Thyroid gland (tissue), 4 donors: ENCODE results near the gene REPIN1. TPM values are rescaled to one million over a fixed set of nuclear protein-coding genes. Genes with fewer than 3 reads are reported as not detected.

Experiments
- DNase-seq, 2 donors: peaks; one replicate each; pipeline ENCODE4 v3.0.0-alpha.2; 2019
- H3K27ac ChIP-seq, 3 donors: fragments of 200-600 bp; sonication (generic); 1 replicate in 2 of 3; 2 replicates in 1 of 3; pipeline ENCODE4 v1.5.1; 2016 to 2019; ENCODE audit warnings: mild to moderate bottlenecking in 1 of 3, moderate library complexity in 1 of 3
- H3K27me3 ChIP-seq: fragments of 200-600 bp; sonication (generic); one replicate; pipeline ENCODE4 v1.5.1; 2019
- H3K36me3 ChIP-seq, 2 donors: fragments of 200-600 bp; sonication (generic); one replicate each; pipeline ENCODE4 v1.5.1; 2016 to 2019
- H3K4me1 ChIP-seq, 2 donors: fragments of 200-600 bp; sonication (generic); one replicate each; pipeline ENCODE4 v1.5.1; 2017 to 2019
- H3K4me3 ChIP-seq, 3 donors: fragments of 200-600 bp; sonication (generic); replicated peaks in 1 of 3; 1 replicate in 2 of 3; 2 replicates in 1 of 3; pipeline ENCODE4 v1.5.1; 2016; ENCODE audit warnings: mild to moderate bottlenecking in 1 of 3
- H3K9me3 ChIP-seq: fragments of 200-600 bp; sonication (generic); one replicate; pipeline ENCODE4 v1.5.1; 2017
- CTCF ChIP-seq, 6 experiments: fragments of 200-600 bp in 3 of 6; fragments of 450-650 bp in 3 of 6; sonication (generic) in 3 of 6; IDR thresholded peaks; one replicate each; pipeline ENCODE4 v1.5.1; 2016 to 2019; ENCODE audit warnings: antibody characterized with exemption in 6 of 6, mild to moderate bottlenecking in 2 of 6, inconsistent platforms in 1 of 6, moderate library complexity in 1 of 6
- POLR2A ChIP-seq, 2 donors: fragments of 450-650 bp; IDR thresholded peaks; one replicate each; pipeline ENCODE4 v1.6.1; 2017; ENCODE audit warnings: antibody characterized with exemption in 2 of 2, mild to moderate bottlenecking in 2 of 2, moderate library complexity in 1 of 2
- WGBS, 2 donors: methylation state at CpG; one replicate each; pipeline ENCODE4 v1.1.5; 2017; 5-methylcytosine and 5-hydroxymethylcytosine counted together
- intact Hi-C: fragments of 100-400 bp; cut with DNase I; formaldehyde crosslinking; loops from one replicate; pipeline ENCODE4 v1.15.1; 2023
- total RNA-seq, 4 donors: library from RNA; depleted of rRNA; stranded (reverse); fragments of >200 nt; gene quantifications; one replicate each; pipeline ENCODE4 v1.2.3, GENCODE V29; 2016

REPIN1 gene
- total RNA-seq, 4 donors from 2014 or later = 71.9 to 144 (median 123) TPM

GRCh38 chr7:150377635-150378034, 9.0 kb downstream of the REPIN1 start:
- WGBS, 2 donors = 40 to 49% methylated on average over 4 of the region's 4 CpGs
- Histone ChIP-seq H3K4me1 (peaks cover 10 to 28% of the 10 kb centered on the region in 2 donors), H3K27me3 (no peaks in the 10 kb centered on the region), H3K4me3 (no peak overlapping the region), H3K36me3 (peaks cover 3 to 7% of the 10 kb centered on the region in 2 donors), H3K27ac (peak overlapping the region; percentile 76 to 78 (median 77)), H3K9me3 (no peaks in the 10 kb centered on the region)
- TF ChIP-seq POLR2A (IDR thresholded peaks at IDR 0.05) (no peak), CTCF (IDR thresholded peaks at IDR 0.05) (no peak)
- intact Hi-C loops = no loop called here
- DNase-seq = peak in 1 of 2 donors; percentile 33

GRCh38 chr7:150378115-150378852, 9.7 kb downstream of the REPIN1 start:
- H3K4me1 ChIP-seq = peaks cover 5 to 22% of the 10 kb centered on the region in 2 donors
- no peaks in the 10 kb centered on the region for H3K27me3 ChIP-seq
- DNase-seq = peak; percentile 28 to 37
- H3K9me3 ChIP-seq = no peaks in the 10 kb centered on the region
- H3K4me3 ChIP-seq = peak overlapping the region; percentile 72 to 80 (median 79)
- H3K36me3 ChIP-seq = peaks cover 0 to 5% of the 10 kb centered on the region in 2 donors
- no peak for TF ChIP-seq POLR2A (IDR thresholded peaks at IDR 0.05)
- no peak for TF ChIP-seq CTCF (IDR thresholded peaks at IDR 0.05)
- peak overlapping the region; percentile 76 to 78 (median 77) for H3K27ac ChIP-seq
- 15 to 19% methylated on average over 31 to 32 of the region's 32 CpGs for WGBS, 2 donors
- intact Hi-C loops = no loop called here

GRCh38 chr7:150378853-150379440, 10.3 kb downstream of the REPIN1 start, which contains the start of gene ZNF775:
ZNF775 (plus strand) TSS chr7:150379330; CDS start chr7:150388471, 9,141 bp downstream.
- peaks cover 0 to 15% of the 10 kb centered on the region in 2 donors for H3K4me1 ChIP-seq
- TF ChIP-seq CTCF (IDR thresholded peaks at IDR 0.05) (no peak), POLR2A (IDR thresholded peaks at IDR 0.05) (peak in 1 of 2 donors; percentile 87)
- no peaks in the 10 kb centered on the region for H3K27me3 ChIP-seq
- H3K4me3 ChIP-seq = peak within 1 kb of the TSS; percentile 79 to 97 (median 80)
- DNase-seq = peak; percentile 97 to 98
- WGBS, 2 donors = 0% methylated on average over 4 of the region's 60 CpGs
- H3K9me3 ChIP-seq = no peaks in the 10 kb centered on the region
- intact Hi-C loops = no loop called here
- H3K27ac ChIP-seq = peak within 1 kb of the TSS; percentile 77 to 85 (median 78)
- peaks cover 0 to 5% of the 10 kb centered on the region in 2 donors for H3K36me3 ChIP-seq

- TF ChIP-seq CTCF (IDR thresholded peaks at IDR 0.05) (no peak), POLR2A (IDR thresholded peaks at IDR 0.05) (no peak)
- no peaks in the 10 kb centered on the region for H3K9me3 ChIP-seq
- H3K4me3 ChIP-seq = peak overlapping the region; percentile 75 to 97 (median 80)
- H3K27ac ChIP-seq = peak overlapping the region; percentile 53 to 85 (median 77)
- intact Hi-C loops = no loop called here
- H3K27me3 ChIP-seq = no peaks in the 10 kb centered on the region
- no peaks in the 10 kb centered on the region for H3K36me3 ChIP-seq
- DNase-seq = peak in 1 of 2 donors; percentile 13
- WGBS, 2 donors = 3 to 5% methylated on average over 27 to 33 of the region's 52 CpGs
- H3K4me1 ChIP-seq = peaks cover 0 to 14% of the 10 kb centered on the region in 2 donors
Observed at GRCh38 chr7:150379441-150380379, 11.1 kb downstream of the REPIN1 start.
